Endothelial cell of umbilical vein (primary cell): ENCODE data around the gene ANAPC16. TPM values are rescaled to one million over a fixed set of nuclear protein-coding genes. Genes with fewer than 3 reads are reported as not detected.

ENCODE experiments used
- BruUV-seq: library from RNA; stranded (reverse); fragments of 400-500 nt; replicated peaks from 2 replicates; lab custom pipeline; 2021; lab: Mats Ljungman, UMichigan
- CTCF ChIA-PET: fragments of 300-600, 350-600 bp; sonication (Branson Sonifier 250); formaldehyde crosslinking; loops from one replicate; lab custom pipeline; 2021; ENCODE audit warnings: antibody characterized with exemption, inconsistent platforms; lab: Charles Lee
- POLR2A ChIA-PET: fragments of 300-600, 350-600 bp; sonication (Branson Sonifier 250); formaldehyde crosslinking; loops from one replicate; lab custom pipeline; 2021; ENCODE audit warnings: antibody characterized with exemption, inconsistent platforms; lab: Charles Lee
- DNase-seq: peaks from one replicate; pipeline ENCODE4 v3.0.0-alpha.2; 2011; ENCODE audit warnings: low read depth, low spot score
- FAIRE-seq: peaks from 2 replicates; lab custom pipeline; 2011; peaks lifted over from hg19 to GRCh38; lab: Jason Lieb, UNC
- H2AFZ ChIP-seq: 2 replicates; pipeline ENCODE4 v1.6.0; 2012; ENCODE audit warnings: low read depth, low read length, control low read depth, inconsistent platforms
- H3K27ac ChIP-seq: 2 replicates; pipeline ENCODE4 v1.5.1; 2011; ENCODE audit warnings: low read depth, mild to moderate bottlenecking, control low read depth, low read length, moderate library complexity; ENCODE audit not compliant: insufficient read depth
- H3K27me3 ChIP-seq, 2 experiments: 2 replicates each; pipeline versions ENCODE4 v1.6.0 to v1.6.1; 2011; ENCODE audit warnings: low read length in 2 of 2, mixed read lengths in 1 of 2; ENCODE audit not compliant: control insufficient read depth in 2 of 2, insufficient read depth in 2 of 2
- H3K36me3 ChIP-seq, 2 experiments: 2 replicates in 1 of 2; 3 replicates in 1 of 2; pipeline ENCODE4 v1.5.1; 2011; ENCODE audit warnings: low read length in 2 of 2, mild to moderate bottlenecking in 1 of 2, moderate library complexity in 1 of 2; ENCODE audit not compliant: control insufficient read depth in 2 of 2, insufficient read depth in 2 of 2; ENCODE audit errors: extremely low read depth in 1 of 2
- H3K4me1 ChIP-seq: 3 replicates; pipeline ENCODE4 v1.5.1; 2011; ENCODE audit warnings: mild to moderate bottlenecking, low read length; ENCODE audit not compliant: control insufficient read depth, insufficient read depth; ENCODE audit errors: extremely low read depth
- H3K4me2 ChIP-seq: 2 replicates; pipeline ENCODE4 v1.6.1; 2011; ENCODE audit warnings: low read length, control low read depth, mixed read lengths; ENCODE audit not compliant: insufficient read depth
- H3K4me3 ChIP-seq, 3 experiments: fragments of 200-600 bp in 1 of 3; sonication (generic), shearing (Covaris generic) in 1 of 3; replicated peaks in 1 of 3; 2 replicates each; pipeline ENCODE4 v1.5.1; 2011 to 2016; ENCODE audit warnings: control low read depth in 3 of 3, low read length in 3 of 3, mild to moderate bottlenecking in 2 of 3, inconsistent platforms in 1 of 3, low read depth in 1 of 3, moderate library complexity in 1 of 3; ENCODE audit not compliant: insufficient read depth in 1 of 3
- H3K79me2 ChIP-seq: 2 replicates; pipeline ENCODE4 v1.6.0; 2012; ENCODE audit warnings: low read length, inconsistent platforms; ENCODE audit not compliant: control insufficient read depth, insufficient read depth
- H3K9ac ChIP-seq: replicated peaks from 2 replicates; pipeline ENCODE3; 2011; ENCODE audit warnings: low read length, control low read depth; ENCODE audit not compliant: insufficient read depth; ENCODE audit errors: extremely low read depth
- H3K9me1 ChIP-seq: replicated peaks from 3 replicates; pipeline ENCODE4 v1.6.0; 2011; ENCODE audit warnings: mild to moderate bottlenecking, low read length; ENCODE audit not compliant: control insufficient read depth, insufficient read depth; ENCODE audit errors: extremely low read depth
- H3K9me3 ChIP-seq: replicated peaks from 2 replicates; pipeline ENCODE4 v1.5.1; 2012; ENCODE audit warnings: low read length, inconsistent platforms; ENCODE audit not compliant: control insufficient read depth, insufficient read depth
- H4K20me1 ChIP-seq: replicated peaks from 2 replicates; pipeline ENCODE3; 2011; ENCODE audit warnings: mild to moderate bottlenecking, low read length; ENCODE audit not compliant: control insufficient read depth, insufficient read depth; ENCODE audit errors: extremely low read depth
- EZH2 ChIP-seq: IDR thresholded peaks from 2 replicates; pipeline ENCODE4 v1.6.1; 2012; ENCODE audit warnings: borderline replicate concordance, low read depth, mild to moderate bottlenecking, moderate library complexity, low read length, inconsistent platforms; ENCODE audit not compliant: severe bottlenecking
- GATA2 ChIP-seq: IDR thresholded peaks from 2 replicates; pipeline ENCODE4 v1.7.0; 2011; ENCODE audit warnings: low read depth, mild to moderate bottlenecking, moderate library complexity, mixed read lengths, low read length; ENCODE audit not compliant: insufficient read length, insufficient read depth
- JUN ChIP-seq: IDR thresholded peaks from 2 replicates; pipeline ENCODE4 v1.6.1; 2011; ENCODE audit warnings: borderline replicate concordance, low read depth; ENCODE audit not compliant: insufficient read length, insufficient read depth
- MYC ChIP-seq: IDR thresholded peaks from one replicate; pipeline ENCODE4 v1.6.1; 2011; ENCODE audit warnings: mild to moderate bottlenecking, low read depth, low read length
- POLR2A ChIP-seq: IDR thresholded peaks from 2 replicates; pipeline ENCODE4 v1.6.1; 2012; ENCODE audit warnings: low read depth, mild to moderate bottlenecking, control low read depth, low read length
- dilution Hi-C: fragments of 300-500 bp; cut with MboI; formaldehyde crosslinking; loops from one replicate; pipeline ENCODE4 v1.15.0; 2019; ENCODE audit warnings: low sequenced_read_pairs; ENCODE audit not compliant: extremely low pct_ligation_motif_present
- intact Hi-C: fragments of 100-400 bp; cut with micrococcal nuclease; formaldehyde crosslinking; loops from one replicate; pipeline ENCODE4 v1.10.0; 2022
- polyA plus RNA-seq, 4 experiments: library from polyadenylated mRNA; depleted of rRNA in 3 of 4; stranded (reverse) in 3 of 4; unstranded in 1 of 4; fragments of >200 nt; gene quantifications; 2 replicates each; pipeline versions ENCODE4 v1.2.1 to v1.2.3, GENCODE V29; 2011 to 2012; ENCODE audit warnings: missing spikeins in 1 of 4
- total RNA-seq: library from RNA; stranded (reverse); gene quantifications from 2 replicates; pipeline ENCODE4 v1.2.3, GENCODE V29; 2021
- TF ChIP-seq, protein P1 (sequence below): IDR thresholded peaks from 2 replicates; pipeline ENCODE4 v1.6.1; 2011; ENCODE audit not compliant: insufficient read depth, insufficient read length
- TF ChIP-seq, protein P2 (sequence below), 2 donors: IDR thresholded peaks; 1 replicate in 1 of 2; 2 replicates in 1 of 2; pipeline ENCODE4 v1.5.1; 2011; ENCODE audit warnings: low read length in 2 of 2, mild to moderate bottlenecking in 2 of 2, moderate library complexity in 2 of 2, control low read depth in 1 of 2, inconsistent platforms in 1 of 2, low read depth in 1 of 2; ENCODE audit not compliant: insufficient read depth in 1 of 2; ENCODE audit errors: extremely low read depth in 1 of 2

Gene ANAPC16
- total and polyA plus RNA-seq, 2 donors (not counting 3 experiments of a cell fraction or from before 2014, with no cell fraction given) = 38.1 to 44.4 TPM

GRCh38 chr10:72252972-72253371 is 37.2 kb downstream of the ANAPC16 start:
- Histone ChIP-seq H3K4me3 (no peak overlapping the region), H3K4me2 (no peak overlapping the region), H3K9me1 (no peaks in the 10 kb centered on the region), H3K27ac (no peak overlapping the region), H3K36me3 (no peaks in the 10 kb centered on the region), H4K20me1 (no peaks in the 10 kb centered on the region), H3K27me3 (no peaks in the 10 kb centered on the region), H2AFZ (peak overlapping the region; percentile 10), H3K9ac (no peak overlapping the region), H3K4me1 (peaks cover 26% of the 10 kb centered on the region), H3K9me3 (no peaks in the 10 kb centered on the region), H3K79me2 (no peaks in the 10 kb centered on the region)
- ChIA-PET POLR2A (interaction anchor here (0.5 kb wide), 1 partner anchor 34 kb away, joined by 3 read pairs; no protein-coding TSS in a partner anchor), CTCF (interaction anchor here (1.1 to 1.2 kb wide), 3 partner anchors 8 to 22 kb away, joined by 3 to 4 read pairs (median 3); no protein-coding TSS in a partner anchor)
- BruUV-seq = no TSS peak
- TF ChIP-seq EZH2 (no peak), MYC (no peak), GATA2 (no peak), POLR2A (no peak), JUN (no peak)
- TF ChIP-seq, protein P1, sequence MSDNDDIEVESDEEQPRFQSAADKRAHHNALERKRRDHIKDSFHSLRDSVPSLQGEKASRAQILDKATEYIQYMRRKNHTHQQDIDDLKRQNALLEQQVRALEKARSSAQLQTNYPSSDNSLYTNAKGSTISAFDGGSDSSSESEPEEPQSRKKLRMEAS = no peak
- TF ChIP-seq, protein P2, sequence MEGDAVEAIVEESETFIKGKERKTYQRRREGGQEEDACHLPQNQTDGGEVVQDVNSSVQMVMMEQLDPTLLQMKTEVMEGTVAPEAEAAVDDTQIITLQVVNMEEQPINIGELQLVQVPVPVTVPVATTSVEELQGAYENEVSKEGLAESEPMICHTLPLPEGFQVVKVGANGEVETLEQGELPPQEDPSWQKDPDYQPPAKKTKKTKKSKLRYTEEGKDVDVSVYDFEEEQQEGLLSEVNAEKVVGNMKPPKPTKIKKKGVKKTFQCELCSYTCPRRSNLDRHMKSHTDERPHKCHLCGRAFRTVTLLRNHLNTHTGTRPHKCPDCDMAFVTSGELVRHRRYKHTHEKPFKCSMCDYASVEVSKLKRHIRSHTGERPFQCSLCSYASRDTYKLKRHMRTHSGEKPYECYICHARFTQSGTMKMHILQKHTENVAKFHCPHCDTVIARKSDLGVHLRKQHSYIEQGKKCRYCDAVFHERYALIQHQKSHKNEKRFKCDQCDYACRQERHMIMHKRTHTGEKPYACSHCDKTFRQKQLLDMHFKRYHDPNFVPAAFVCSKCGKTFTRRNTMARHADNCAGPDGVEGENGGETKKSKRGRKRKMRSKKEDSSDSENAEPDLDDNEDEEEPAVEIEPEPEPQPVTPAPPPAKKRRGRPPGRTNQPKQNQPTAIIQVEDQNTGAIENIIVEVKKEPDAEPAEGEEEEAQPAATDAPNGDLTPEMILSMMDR (IDR thresholded peaks at IDR 0.05; ENCODE audit: extremely low read depth in 1 of 2, insufficient read depth in 1 of 2, low read depth in 1 of 2, low read length in 2 of 2) = no peak
- DNase-seq (no peak), FAIRE-seq (no peak)
- intact Hi-C loops (no loop called here), dilution Hi-C loops (no loop called here)
